WTC11 (cell line): ENCODE results near the gene ATXN7. TPM values are rescaled to one million over a fixed set of nuclear protein-coding genes. Genes with fewer than 3 reads are reported as not detected.

ENCODE experiments used
- ATAC-seq: fragments of 200-7000 bp; cut with Tn5 transposase; 2 replicates; pipeline ENCODE4 v1.10.0; 2021; ENCODE audit warnings: mild to moderate bottlenecking, moderate library complexity
- CTCF ChIA-PET: fragments of 300-600 bp; sonication (Branson Sonifier 250); formaldehyde crosslinking; loops from one replicate; lab custom pipeline; 2021; ENCODE audit warnings: antibody characterized with exemption; lab: Charles Lee
- POLR2A ChIA-PET: fragments of 350-600 bp; sonication (Branson Sonifier 250); formaldehyde crosslinking; loops from one replicate; lab custom pipeline; 2021; ENCODE audit warnings: antibody characterized with exemption; lab: Charles Lee
- DNase-seq: peaks from one replicate; pipeline ENCODE4 v3.0.0; 2021; ENCODE audit warnings: low spot score
- H3K27ac Mint-ChIP-seq: 2 replicates; pipeline ENCODE4 v1.8.0; 2021; ENCODE audit warnings: mixed read lengths
- H3K27me3 Mint-ChIP-seq: 2 replicates; pipeline ENCODE4 v1.8.0; 2021; ENCODE audit warnings: low read depth, mild to moderate bottlenecking, moderate library complexity, mixed read lengths
- H3K36me3 Mint-ChIP-seq: 2 replicates; pipeline ENCODE4 v1.8.0; 2021; ENCODE audit warnings: mixed read lengths
- H3K4me1 Mint-ChIP-seq: 2 replicates; pipeline ENCODE4 v1.8.0; 2022; ENCODE audit warnings: mixed read lengths
- H3K4me3 Mint-ChIP-seq: 2 replicates; pipeline ENCODE4 v1.8.0; 2021; ENCODE audit warnings: mild to moderate bottlenecking, moderate library complexity, mixed read lengths
- H3K9me3 Mint-ChIP-seq: 2 replicates; pipeline ENCODE4 v1.8.0; 2021; ENCODE audit warnings: mixed read lengths
- CREM ChIP-seq: sonication (generic); formaldehyde crosslinking; IDR thresholded peaks from 2 replicates; pipeline ENCODE4 v1.8.1; 2022; ENCODE audit warnings: mild to moderate bottlenecking, missing genetic modification reagents, moderate library complexity
- ESRRA ChIP-seq: sonication (generic); formaldehyde crosslinking; IDR thresholded peaks from 2 replicates; pipeline ENCODE4 v1.8.1; 2022; ENCODE audit warnings: mild to moderate bottlenecking, missing genetic modification reagents, borderline replicate concordance
- FOXK1 ChIP-seq: sonication (generic); formaldehyde crosslinking; IDR thresholded peaks from 2 replicates; pipeline ENCODE4 v1.8.0; 2022; ENCODE audit warnings: mild to moderate bottlenecking, moderate library complexity, missing genetic modification reagents
- MXD4 ChIP-seq: fragments of 250-450 bp; sonication (Bioruptor Pico); IDR thresholded peaks from 2 replicates; pipeline ENCODE4 v1.8.0; 2021; ENCODE audit warnings: mild to moderate bottlenecking, moderate library complexity, borderline replicate concordance
- MYBL2 ChIP-seq: sonication (generic); formaldehyde crosslinking; IDR thresholded peaks from 2 replicates; pipeline ENCODE4 v1.8.1; 2023; ENCODE audit warnings: mild to moderate bottlenecking, moderate library complexity, missing genetic modification reagents
- SMAD3 ChIP-seq: sonication (generic); formaldehyde crosslinking; IDR thresholded peaks from 2 replicates; pipeline ENCODE4 v1.8.0; 2022; ENCODE audit warnings: missing genetic modification reagents, mild to moderate bottlenecking, borderline replicate concordance
- SP1 ChIP-seq: sonication (generic); formaldehyde crosslinking; conservative IDR thresholded peaks from 2 replicates; pipeline ENCODE4 v1.8.1; 2022; ENCODE audit warnings: missing genetic modification reagents
- TEAD1 ChIP-seq: sonication (generic); formaldehyde crosslinking; IDR thresholded peaks from 2 replicates; pipeline ENCODE4 v1.8.0; 2022; ENCODE audit warnings: mild to moderate bottlenecking, missing genetic modification reagents
- ZNF121 ChIP-seq: sonication (generic); formaldehyde crosslinking; IDR thresholded peaks from 2 replicates; pipeline ENCODE4 v1.8.0; 2023; ENCODE audit warnings: missing genetic modification reagents
- ZNF219 ChIP-seq: sonication (generic); formaldehyde crosslinking; IDR thresholded peaks from 2 replicates; pipeline ENCODE4 v1.8.0; 2023; ENCODE audit warnings: missing genetic modification reagents, mild to moderate bottlenecking, borderline replicate concordance
- total RNA-seq: library from RNA; stranded (reverse); gene quantifications from 3 replicates; pipeline ENCODE4 v1.2.3, GENCODE V29; 2021
- TF ChIP-seq, protein P1 (sequence below): fragments of 250-450 bp; sonication (Bioruptor Pico); conservative IDR thresholded peaks from 2 replicates; pipeline ENCODE4 v1.9.0; 2021; ENCODE audit warnings: mild to moderate bottlenecking
- TF ChIP-seq, protein P2 (sequence below): fragments of 250-450 bp; sonication (Bioruptor Pico); IDR thresholded peaks from 2 replicates; pipeline ENCODE4 v1.9.0; 2021; ENCODE audit warnings: mild to moderate bottlenecking
- TF ChIP-seq, protein P3 (sequence below): sonication (generic); formaldehyde crosslinking; IDR thresholded peaks from 2 replicates; pipeline ENCODE4 v1.8.0; 2022; ENCODE audit warnings: mild to moderate bottlenecking, missing genetic modification reagents
- TF ChIP-seq, protein P4 (sequence below): fragments of 250-450 bp; sonication (Bioruptor Pico); IDR thresholded peaks from 2 replicates; pipeline ENCODE4 v1.9.0; 2021; ENCODE audit warnings: mild to moderate bottlenecking, borderline replicate concordance
- TF ChIP-seq, protein P5 (sequence below): sonication (generic); formaldehyde crosslinking; IDR thresholded peaks from 2 replicates; pipeline ENCODE4 v1.8.0; 2023; ENCODE audit warnings: missing genetic modification reagents

The ATXN7 gene
- total RNA-seq, 1 experiment from 2014 or later: 11.7 TPM

DNA sequence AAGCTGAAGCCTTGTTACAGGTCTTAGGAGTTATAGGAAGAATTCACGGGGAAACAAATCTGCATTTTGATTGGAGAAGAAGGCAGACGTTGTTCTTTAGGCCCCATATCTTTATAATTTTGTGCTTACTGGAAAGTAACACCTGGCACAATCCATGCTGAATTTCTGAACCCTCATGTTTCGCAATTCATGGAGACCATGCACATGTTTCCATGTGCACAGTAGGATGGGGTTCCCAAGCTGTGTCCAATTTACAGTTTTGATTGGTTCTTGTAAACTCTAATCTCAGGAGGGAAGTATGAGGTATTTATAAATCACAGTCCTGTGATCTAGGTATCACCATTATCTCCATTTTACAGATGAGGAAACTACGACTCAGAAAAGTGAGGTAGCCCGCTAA lies 56.3 kb downstream of the ATXN7 start:
- H3K4me3 Mint-ChIP-seq: no peak overlapping the region
- H3K36me3 Mint-ChIP-seq: peaks cover 40% of the 10 kb centered on the region
- peaks cover 2% of the 10 kb centered on the region; the same call in 1 of the 2 replicates for H3K4me1 Mint-ChIP-seq
- TF ChIP-seq, protein P1, sequence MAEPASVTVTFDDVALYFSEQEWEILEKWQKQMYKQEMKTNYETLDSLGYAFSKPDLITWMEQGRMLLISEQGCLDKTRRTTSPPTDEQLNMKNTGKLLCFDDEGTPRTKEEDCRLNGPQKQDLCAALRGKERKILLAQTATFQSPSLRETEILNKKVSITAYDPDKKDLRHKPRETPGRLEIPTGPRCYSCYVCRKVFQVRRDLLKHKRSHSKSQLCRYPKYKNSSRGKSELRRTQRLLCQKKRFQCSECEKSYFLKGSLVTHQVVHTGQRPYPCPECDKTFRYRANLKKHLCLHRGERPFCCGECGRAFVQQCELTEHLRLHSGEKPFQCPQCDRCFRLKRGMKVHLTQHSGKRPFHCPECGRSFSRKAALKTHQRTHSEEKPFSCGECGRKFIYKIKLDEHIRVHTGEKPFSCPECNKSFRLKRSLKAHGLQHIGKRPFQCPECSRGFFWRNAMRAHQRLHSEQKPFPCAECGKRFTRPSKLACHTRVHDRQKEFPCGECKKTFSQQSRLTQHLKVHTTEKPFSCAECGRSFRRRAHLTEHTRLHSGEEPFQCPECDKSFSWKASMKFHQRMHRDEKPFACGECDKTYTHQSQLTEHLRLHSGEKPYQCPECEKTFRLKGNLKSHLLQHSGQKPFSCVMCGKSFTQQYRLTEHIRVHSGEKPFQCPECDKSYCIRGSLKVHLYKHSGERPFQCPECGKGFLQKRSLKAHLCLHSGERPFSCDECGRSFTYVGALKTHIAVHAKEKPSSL: no peak
- TF ChIP-seq TEAD1 (CRISPR knock-in tag): no peak
- TF ChIP-seq, protein P2, sequence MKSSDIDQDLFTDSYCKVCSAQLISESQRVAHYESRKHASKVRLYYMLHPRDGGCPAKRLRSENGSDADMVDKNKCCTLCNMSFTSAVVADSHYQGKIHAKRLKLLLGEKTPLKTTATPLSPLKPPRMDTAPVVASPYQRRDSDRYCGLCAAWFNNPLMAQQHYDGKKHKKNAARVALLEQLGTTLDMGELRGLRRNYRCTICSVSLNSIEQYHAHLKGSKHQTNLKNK (CRISPR knock-in tag): no peak
- TF ChIP-seq, protein P3, sequence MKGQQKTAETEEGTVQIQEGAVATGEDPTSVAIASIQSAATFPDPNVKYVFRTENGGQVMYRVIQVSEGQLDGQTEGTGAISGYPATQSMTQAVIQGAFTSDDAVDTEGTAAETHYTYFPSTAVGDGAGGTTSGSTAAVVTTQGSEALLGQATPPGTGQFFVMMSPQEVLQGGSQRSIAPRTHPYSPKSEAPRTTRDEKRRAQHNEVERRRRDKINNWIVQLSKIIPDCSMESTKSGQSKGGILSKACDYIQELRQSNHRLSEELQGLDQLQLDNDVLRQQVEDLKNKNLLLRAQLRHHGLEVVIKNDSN: no peak
- TF ChIP-seq SMAD3 (CRISPR knock-in tag): no peak
- TF ChIP-seq FOXK1 (CRISPR knock-in tag): no peak
- TF ChIP-seq, protein P4, sequence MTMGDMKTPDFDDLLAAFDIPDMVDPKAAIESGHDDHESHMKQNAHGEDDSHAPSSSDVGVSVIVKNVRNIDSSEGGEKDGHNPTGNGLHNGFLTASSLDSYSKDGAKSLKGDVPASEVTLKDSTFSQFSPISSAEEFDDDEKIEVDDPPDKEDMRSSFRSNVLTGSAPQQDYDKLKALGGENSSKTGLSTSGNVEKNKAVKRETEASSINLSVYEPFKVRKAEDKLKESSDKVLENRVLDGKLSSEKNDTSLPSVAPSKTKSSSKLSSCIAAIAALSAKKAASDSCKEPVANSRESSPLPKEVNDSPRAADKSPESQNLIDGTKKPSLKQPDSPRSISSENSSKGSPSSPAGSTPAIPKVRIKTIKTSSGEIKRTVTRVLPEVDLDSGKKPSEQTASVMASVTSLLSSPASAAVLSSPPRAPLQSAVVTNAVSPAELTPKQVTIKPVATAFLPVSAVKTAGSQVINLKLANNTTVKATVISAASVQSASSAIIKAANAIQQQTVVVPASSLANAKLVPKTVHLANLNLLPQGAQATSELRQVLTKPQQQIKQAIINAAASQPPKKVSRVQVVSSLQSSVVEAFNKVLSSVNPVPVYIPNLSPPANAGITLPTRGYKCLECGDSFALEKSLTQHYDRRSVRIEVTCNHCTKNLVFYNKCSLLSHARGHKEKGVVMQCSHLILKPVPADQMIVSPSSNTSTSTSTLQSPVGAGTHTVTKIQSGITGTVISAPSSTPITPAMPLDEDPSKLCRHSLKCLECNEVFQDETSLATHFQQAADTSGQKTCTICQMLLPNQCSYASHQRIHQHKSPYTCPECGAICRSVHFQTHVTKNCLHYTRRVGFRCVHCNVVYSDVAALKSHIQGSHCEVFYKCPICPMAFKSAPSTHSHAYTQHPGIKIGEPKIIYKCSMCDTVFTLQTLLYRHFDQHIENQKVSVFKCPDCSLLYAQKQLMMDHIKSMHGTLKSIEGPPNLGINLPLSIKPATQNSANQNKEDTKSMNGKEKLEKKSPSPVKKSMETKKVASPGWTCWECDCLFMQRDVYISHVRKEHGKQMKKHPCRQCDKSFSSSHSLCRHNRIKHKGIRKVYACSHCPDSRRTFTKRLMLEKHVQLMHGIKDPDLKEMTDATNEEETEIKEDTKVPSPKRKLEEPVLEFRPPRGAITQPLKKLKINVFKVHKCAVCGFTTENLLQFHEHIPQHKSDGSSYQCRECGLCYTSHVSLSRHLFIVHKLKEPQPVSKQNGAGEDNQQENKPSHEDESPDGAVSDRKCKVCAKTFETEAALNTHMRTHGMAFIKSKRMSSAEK (CRISPR knock-in tag): no peak
- TF ChIP-seq ZNF219: no peak
- TF ChIP-seq, protein P5, sequence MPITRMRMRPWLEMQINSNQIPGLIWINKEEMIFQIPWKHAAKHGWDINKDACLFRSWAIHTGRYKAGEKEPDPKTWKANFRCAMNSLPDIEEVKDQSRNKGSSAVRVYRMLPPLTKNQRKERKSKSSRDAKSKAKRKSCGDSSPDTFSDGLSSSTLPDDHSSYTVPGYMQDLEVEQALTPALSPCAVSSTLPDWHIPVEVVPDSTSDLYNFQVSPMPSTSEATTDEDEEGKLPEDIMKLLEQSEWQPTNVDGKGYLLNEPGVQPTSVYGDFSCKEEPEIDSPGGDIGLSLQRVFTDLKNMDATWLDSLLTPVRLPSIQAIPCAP (CRISPR knock-in tag): no peak
- no peak for TF ChIP-seq MYBL2 (CRISPR knock-in tag)
- TF ChIP-seq ESRRA (CRISPR knock-in tag): no peak
- no peak for TF ChIP-seq SP1
- no peak for TF ChIP-seq MXD4 (CRISPR knock-in tag)
- TF ChIP-seq, all 79 proteins: peak for 0
- no peak overlapping the region for H3K27ac Mint-ChIP-seq
- POLR2A ChIA-PET: interaction anchor here (0.6 kb wide), 1 partner anchor 1543 kb away, joined by 3 read pairs; no protein-coding TSS in a partner anchor
- H3K9me3 Mint-ChIP-seq: peaks cover 13% of the 10 kb centered on the region
- DNase-seq: no peak
- ATAC-seq: no peak
- CTCF ChIA-PET: no interaction called here
- H3K27me3 Mint-ChIP-seq: no peaks in the 10 kb centered on the region

DNA sequence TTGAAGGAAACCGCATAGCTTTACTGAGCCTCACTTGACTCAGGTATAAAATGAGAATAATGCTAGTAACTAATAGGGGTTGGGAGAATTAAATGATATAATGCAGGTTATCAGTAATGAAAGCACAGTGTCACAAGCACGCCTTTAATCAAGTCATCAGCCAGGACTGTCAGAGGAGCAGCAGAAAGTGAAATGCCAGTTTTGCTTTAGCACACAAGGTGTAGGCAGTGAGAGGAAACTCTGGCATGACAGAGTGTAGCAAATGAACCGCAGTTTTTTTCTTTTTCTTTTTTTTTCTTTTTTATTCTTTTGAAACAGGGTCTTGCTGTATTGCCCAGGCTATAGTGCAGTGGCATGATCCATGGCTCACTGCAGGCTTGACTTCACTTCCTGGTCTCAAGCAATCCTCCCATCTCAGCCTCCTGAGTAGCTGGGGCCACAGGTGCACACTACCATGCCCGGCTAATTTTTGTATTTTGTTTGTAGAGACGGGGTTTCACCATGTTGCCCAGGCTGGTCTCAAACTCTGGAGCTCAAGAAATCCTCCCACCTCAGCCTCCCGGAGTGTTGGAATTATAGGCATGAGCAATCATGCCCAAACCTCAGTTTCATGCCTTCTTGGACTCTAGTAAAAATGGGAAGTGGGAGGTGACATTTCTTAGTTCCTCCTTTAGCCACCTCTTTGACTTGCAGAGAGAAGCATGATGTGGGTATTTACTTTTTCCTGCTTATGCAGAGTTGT lies 58.2 kb downstream of the ATXN7 start:
- Mint-ChIP-seq H3K27ac (no peak overlapping the region), H3K4me3 (no peak overlapping the region), H3K27me3 (no peaks in the 10 kb centered on the region), H3K36me3 (peaks cover 51% of the 10 kb centered on the region), H3K4me1 (peaks cover 2% of the 10 kb centered on the region; the same call in 1 of the 2 replicates), H3K9me3 (peaks cover 26% of the 10 kb centered on the region)
- no peak for DNase-seq
- ChIA-PET CTCF (no interaction called here), POLR2A (no interaction called here)
- ATAC-seq: no peak
- TF ChIP-seq ZNF121 (CRISPR knock-in tag) (peak; percentile 65; the same call in 1 of the 2 replicates), CREM (CRISPR knock-in tag) (no peak)
